Activated T-helper 17 cell treated with anti-CD3 and anti-CD28 coated beads, Interleukin-2, amount 50 U/mL, for 72 hours (primary cell): ENCODE results near the gene GDF11. TPM values are rescaled to one million over a fixed set of nuclear protein-coding genes. Genes with fewer than 3 reads are reported as not detected.
A peak's percentile ranks its signal among the peaks of the same experiment; 100 is the strongest.

Source experiments
- ATAC-seq: fragments of 150-1000 bp; cut with Tn5 transposase; replicated peaks from 2 replicates; pipeline ENCODE4 v1.10.0; 2021; ENCODE audit warnings: mild to moderate bottlenecking, moderate library complexity
- H3K27ac Mint-ChIP-seq: one replicate; pipeline ENCODE4 v1.8.0; 2022; ENCODE audit warnings: mixed read lengths
- H3K27me3 Mint-ChIP-seq: one replicate; pipeline ENCODE4 v1.8.0; 2022; ENCODE audit warnings: mixed read lengths
- H3K36me3 Mint-ChIP-seq: one replicate; pipeline ENCODE4 v1.8.0; 2022; ENCODE audit warnings: low read depth, mild to moderate bottlenecking, mixed read lengths
- H3K4me1 Mint-ChIP-seq: one replicate; pipeline ENCODE4 v1.8.0; 2022; ENCODE audit warnings: mixed read lengths
- H3K4me3 Mint-ChIP-seq: one replicate; pipeline ENCODE4 v1.8.0; 2022; ENCODE audit warnings: mild to moderate bottlenecking, mixed read lengths
- H3K9me3 Mint-ChIP-seq: one replicate; pipeline ENCODE4 v1.8.0; 2022; ENCODE audit warnings: mixed read lengths
- total RNA-seq, 2 donors: library from RNA; stranded (reverse); gene quantifications; one replicate each; pipeline ENCODE4 v1.2.3, GENCODE V29; 2022

The GDF11 gene
- total RNA-seq, result 10 to 100 TPM in 1 of 2 donors, 1 to 10 TPM in 1; 7.4 to 14.1 TPM

GRCh38 chr12:55742719-55743405, at the start of gene GDF11:
GDF11 (plus strand) TSS chr12:55743122; CDS start chr12:55743317, 195 bp downstream.
- H3K36me3 Mint-ChIP-seq, result peaks cover under 1% of the 10 kb centered on the region
- peaks cover 45% of the 10 kb centered on the region for H3K4me1 Mint-ChIP-seq
- H3K27ac Mint-ChIP-seq, result peak within 1 kb of the TSS; percentile 81
- H3K27me3 Mint-ChIP-seq, result no peaks in the 10 kb centered on the region
- peak within 1 kb of the TSS; percentile 84 for H3K4me3 Mint-ChIP-seq
- no peaks in the 10 kb centered on the region for H3K9me3 Mint-ChIP-seq
- ATAC-seq, result peak; percentile 81

GRCh38 chr12:55693323-55694187, 49.4 kb upstream of the GDF11 start:
- no peak overlapping the region for H3K27ac Mint-ChIP-seq
- no peaks in the 10 kb centered on the region for H3K9me3 Mint-ChIP-seq
- H3K36me3 Mint-ChIP-seq, result no peaks in the 10 kb centered on the region
- H3K4me1 Mint-ChIP-seq, result no peaks in the 10 kb centered on the region
- H3K4me3 Mint-ChIP-seq, result no peak overlapping the region
- no peak for ATAC-seq
- no peaks in the 10 kb centered on the region for H3K27me3 Mint-ChIP-seq

GRCh38 chr12:55694188-55694515, 48.8 kb upstream of the GDF11 start:
- Mint-ChIP-seq H3K36me3 (no peaks in the 10 kb centered on the region), H3K4me1 (no peaks in the 10 kb centered on the region), H3K27me3 (no peaks in the 10 kb centered on the region), H3K27ac (no peak overlapping the region), H3K4me3 (no peak overlapping the region), H3K9me3 (no peaks in the 10 kb centered on the region)
- no peak for ATAC-seq

DNA sequence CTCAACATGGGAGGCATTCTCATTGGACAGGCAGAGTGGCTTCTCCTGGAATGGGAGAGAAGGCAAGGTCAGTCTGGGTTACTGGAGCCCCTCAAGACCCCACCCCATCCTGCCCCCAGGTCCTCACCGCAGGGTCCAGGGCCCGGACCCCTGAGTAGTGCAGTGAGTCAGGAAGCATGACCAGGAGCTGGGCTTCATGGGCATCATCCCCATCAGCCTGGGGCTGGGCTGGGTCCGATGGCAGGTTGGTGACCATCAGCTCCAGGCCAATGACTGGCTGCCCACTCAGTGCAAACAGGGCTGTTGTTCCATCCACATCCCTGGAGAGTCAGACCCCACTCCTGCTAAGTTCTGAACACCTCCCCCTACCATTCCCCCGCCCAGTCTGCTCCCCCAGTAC, 48.3 kb upstream of the GDF11 start:
- no peaks in the 10 kb centered on the region for H3K27me3 Mint-ChIP-seq
- H3K36me3 Mint-ChIP-seq, result no peaks in the 10 kb centered on the region
- H3K4me1 Mint-ChIP-seq, result no peaks in the 10 kb centered on the region
- H3K9me3 Mint-ChIP-seq, result no peaks in the 10 kb centered on the region
- no peak for ATAC-seq
- H3K27ac Mint-ChIP-seq, result no peak overlapping the region
- H3K4me3 Mint-ChIP-seq, result no peak overlapping the region

GRCh38 chr12:55695349-55695748, 47.6 kb upstream of the GDF11 start:
- H3K4me1 Mint-ChIP-seq, result no peaks in the 10 kb centered on the region
- H3K27ac Mint-ChIP-seq, result no peak overlapping the region
- ATAC-seq, result no peak
- no peaks in the 10 kb centered on the region for H3K36me3 Mint-ChIP-seq
- H3K9me3 Mint-ChIP-seq, result no peaks in the 10 kb centered on the region
- H3K27me3 Mint-ChIP-seq, result no peaks in the 10 kb centered on the region
- H3K4me3 Mint-ChIP-seq, result no peak overlapping the region

- no peaks in the 10 kb centered on the region for H3K9me3 Mint-ChIP-seq
- no peaks in the 10 kb centered on the region for H3K27me3 Mint-ChIP-seq
- ATAC-seq, result no peak
- H3K4me1 Mint-ChIP-seq, result no peaks in the 10 kb centered on the region
- no peaks in the 10 kb centered on the region for H3K36me3 Mint-ChIP-seq
- H3K4me3 Mint-ChIP-seq, result no peak overlapping the region
- no peak overlapping the region for H3K27ac Mint-ChIP-seq
Observed at GRCh38 chr12:55696141-55696540, 46.8 kb upstream of the GDF11 start.

DNA sequence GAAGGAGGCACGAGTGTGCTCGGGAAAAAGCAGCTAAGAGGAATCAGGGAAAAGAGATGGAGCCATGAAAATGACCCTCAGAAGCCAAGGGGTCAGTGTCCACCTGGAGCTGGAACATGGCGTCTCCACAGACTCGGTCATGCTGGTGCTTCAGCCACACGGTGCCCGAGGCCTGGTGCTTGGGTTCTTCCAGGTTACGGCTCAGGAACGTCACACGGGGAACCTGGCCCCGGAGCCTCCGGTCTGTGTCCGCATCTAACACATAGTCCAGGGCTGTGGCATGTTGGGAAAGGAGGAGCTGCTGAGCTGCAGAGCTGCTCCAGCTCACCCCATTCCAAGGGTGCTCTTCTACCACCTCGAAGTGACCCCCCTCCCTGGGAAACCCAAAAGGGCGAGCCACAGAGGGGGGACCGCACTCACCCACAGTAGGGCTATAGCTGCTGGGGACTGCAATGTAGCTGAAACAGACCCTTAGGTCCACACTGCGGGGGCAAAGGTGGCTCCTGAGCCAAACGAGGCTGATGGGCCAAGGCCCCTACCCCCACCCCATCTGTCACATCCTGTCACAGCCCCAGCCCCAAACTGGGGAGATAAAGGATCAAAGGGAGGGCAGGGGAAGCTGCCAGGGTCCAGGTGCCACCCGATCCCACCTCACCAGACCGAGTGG, 46.0 kb upstream of the GDF11 start:
- no peak for ATAC-seq
- Mint-ChIP-seq H3K27ac (no peak overlapping the region), H3K4me3 (no peak overlapping the region), H3K4me1 (no peaks in the 10 kb centered on the region), H3K27me3 (no peaks in the 10 kb centered on the region), H3K9me3 (no peaks in the 10 kb centered on the region), H3K36me3 (no peaks in the 10 kb centered on the region)

GRCh38 chr12:55697686-55698085, 45.2 kb upstream of the GDF11 start:
- H3K9me3 Mint-ChIP-seq, result no peaks in the 10 kb centered on the region
- H3K4me1 Mint-ChIP-seq, result no peaks in the 10 kb centered on the region
- H3K27ac Mint-ChIP-seq, result no peak overlapping the region
- no peaks in the 10 kb centered on the region for H3K27me3 Mint-ChIP-seq
- no peaks in the 10 kb centered on the region for H3K36me3 Mint-ChIP-seq
- ATAC-seq, result no peak
- H3K4me3 Mint-ChIP-seq, result no peak overlapping the region

GRCh38 chr12:55698241-55698955, 44.5 kb upstream of the GDF11 start:
- H3K4me1 Mint-ChIP-seq, result no peaks in the 10 kb centered on the region
- H3K4me3 Mint-ChIP-seq, result no peak overlapping the region
- no peaks in the 10 kb centered on the region for H3K27me3 Mint-ChIP-seq
- no peaks in the 10 kb centered on the region for H3K9me3 Mint-ChIP-seq
- no peak overlapping the region for H3K27ac Mint-ChIP-seq
- no peak for ATAC-seq
- no peaks in the 10 kb centered on the region for H3K36me3 Mint-ChIP-seq

GRCh38 chr12:55698965-55699364, 44.0 kb upstream of the GDF11 start:
- Mint-ChIP-seq H3K27me3 (no peaks in the 10 kb centered on the region), H3K4me3 (no peak overlapping the region), H3K9me3 (no peaks in the 10 kb centered on the region), H3K4me1 (no peaks in the 10 kb centered on the region), H3K36me3 (no peaks in the 10 kb centered on the region), H3K27ac (no peak overlapping the region)
- no peak for ATAC-seq

GRCh38 chr12:55699471-55700055, 43.4 kb upstream of the GDF11 start:
- ATAC-seq, result no peak
- H3K9me3 Mint-ChIP-seq, result no peaks in the 10 kb centered on the region

GRCh38 chr12:55700255-55701018, 42.5 kb upstream of the GDF11 start:
- H3K9me3 Mint-ChIP-seq, result no peaks in the 10 kb centered on the region
- H3K4me1 Mint-ChIP-seq, result no peaks in the 10 kb centered on the region
- no peak for ATAC-seq
- H3K27ac Mint-ChIP-seq, result no peak overlapping the region
- no peaks in the 10 kb centered on the region for H3K36me3 Mint-ChIP-seq
- H3K4me3 Mint-ChIP-seq, result no peak overlapping the region
- H3K27me3 Mint-ChIP-seq, result no peaks in the 10 kb centered on the region

More at GRCh38 chr12:55699471-55700055, 43.4 kb upstream of the GDF11 start:
- H3K27me3 Mint-ChIP-seq, result no peaks in the 10 kb centered on the region
- no peak overlapping the region for H3K4me3 Mint-ChIP-seq
- no peak overlapping the region for H3K27ac Mint-ChIP-seq
- no peaks in the 10 kb centered on the region for H3K36me3 Mint-ChIP-seq
- no peaks in the 10 kb centered on the region for H3K4me1 Mint-ChIP-seq

DNA sequence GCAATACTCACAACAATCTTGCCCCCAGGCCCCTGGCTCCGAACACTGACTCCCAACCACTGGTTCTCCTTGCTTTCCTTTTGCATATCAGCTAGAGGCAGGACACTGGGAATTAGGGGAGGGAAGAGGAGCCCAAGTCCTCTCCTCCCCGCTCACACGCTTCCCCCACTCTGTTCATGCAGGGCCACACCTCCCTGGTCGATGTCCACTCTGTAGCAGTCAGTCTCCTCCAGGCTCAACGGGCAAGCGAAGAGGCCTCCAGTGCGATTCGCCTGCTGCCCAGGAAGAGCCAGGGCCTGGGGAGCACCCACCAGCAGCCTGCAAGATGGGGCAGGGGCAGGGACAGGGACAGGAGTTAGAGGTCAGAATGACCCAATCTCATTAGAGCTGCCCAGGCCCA, 40.1 kb upstream of the GDF11 start:
- no peak for ATAC-seq
- no peaks in the 10 kb centered on the region for H3K9me3 Mint-ChIP-seq
- no peaks in the 10 kb centered on the region for H3K36me3 Mint-ChIP-seq
- peaks cover 5% of the 10 kb centered on the region for H3K4me1 Mint-ChIP-seq
- H3K4me3 Mint-ChIP-seq, result no peak overlapping the region
- H3K27ac Mint-ChIP-seq, result no peak overlapping the region
- peaks cover 5% of the 10 kb centered on the region for H3K27me3 Mint-ChIP-seq
